Thymus (tissue), 11 donors: ENCODE data around the gene CDCA3. TPM values are rescaled to one million over a fixed set of nuclear protein-coding genes. Genes with fewer than 3 reads are reported as not detected.
"Not testable (repeated sequence)": the region's sequence is repeated elsewhere in the genome, so short reads cannot be mapped to it uniquely, and the experiment has no call there.

Experiments used
- DNase-seq, 9 donors: peaks; one replicate each; pipeline ENCODE4 v3.0.0-alpha.2; 2013; ENCODE audit warnings: low spot score in 9 of 9, low read depth in 6 of 9, missing footprints in 1 of 9
- H3K27ac ChIP-seq, 2 donors: one replicate each; pipeline ENCODE4 v1.5.1; 2013; ENCODE audit warnings: control low read depth in 1 of 2, low read depth in 1 of 2, low read length in 1 of 2, mild to moderate bottlenecking in 1 of 2, moderate library complexity in 1 of 2
- H3K27me3 ChIP-seq, 2 donors: one replicate each; pipeline ENCODE4 v1.5.1; 2013; ENCODE audit warnings: low read length in 1 of 2; ENCODE audit not compliant: control insufficient read depth in 2 of 2, insufficient read depth in 1 of 2
- H3K36me3 ChIP-seq, 2 donors: one replicate each; pipeline ENCODE4 v1.5.1; 2013; ENCODE audit warnings: low read length in 1 of 2, mild to moderate bottlenecking in 1 of 2, moderate library complexity in 1 of 2; ENCODE audit not compliant: control insufficient read depth in 2 of 2, insufficient read depth in 2 of 2
- H3K4me1 ChIP-seq, 2 donors: one replicate each; pipeline ENCODE4 v1.5.1; 2013; ENCODE audit warnings: low read length in 2 of 2; ENCODE audit not compliant: control insufficient read depth in 2 of 2, insufficient read depth in 2 of 2
- H3K4me3 ChIP-seq, 2 donors: one replicate each; pipeline ENCODE4 v1.5.1; 2013; ENCODE audit warnings: low read length in 2 of 2, control low read depth in 1 of 2, mild to moderate bottlenecking in 1 of 2
- H3K9me3 ChIP-seq, 2 donors: one replicate each; pipeline ENCODE4 v1.5.1; 2013; ENCODE audit warnings: low read length in 1 of 2, mild to moderate bottlenecking in 1 of 2; ENCODE audit not compliant: control insufficient read depth in 2 of 2, insufficient read depth in 1 of 2
- WGBS: extraction: QIAGEN DNeasy Blood & Tissue Kit; methylation state at CpG from one replicate; pipeline ENCODE4 v1.1.7; 2013; 5-methylcytosine and 5-hydroxymethylcytosine counted together
- polyA plus RNA-seq: library from polyadenylated mRNA; stranded (reverse); fragments of 200-250 nt; gene quantifications from one replicate; pipeline ENCODE4 v1.2.3, GENCODE V29; 2013
- total RNA-seq: library from RNA; stranded (reverse); fragments of 120-200 nt; gene quantifications from one replicate; pipeline ENCODE4 v1.2.4, GENCODE V29; 2013
- donor health status: healthy.

CDCA3 gene
- total and polyA plus RNA-seq, 2 donors: 5.9 to 44.3 TPM

- H3K4me1 ChIP-seq: peaks cover 8 to 19% of the 10 kb centered on the region in 2 donors
- peak; percentile 72 to 98 (median 95) for DNase-seq
- no peaks in the 10 kb centered on the region for H3K27me3 ChIP-seq
- no peaks in the 10 kb centered on the region for H3K36me3 ChIP-seq
- no peaks in the 10 kb centered on the region for H3K9me3 ChIP-seq
- H3K4me3 ChIP-seq: peak overlapping the region; percentile 59 to 80
- WGBS: 3% methylated on average over 68 of the region's 68 CpGs
- H3K27ac ChIP-seq: peak overlapping the region; percentile 94 to 96
These were observed 39.9 kb upstream of the CDCA3 start for GRCh38 chr12:6890789-6891645.

- not testable (repeated sequence) for H3K9me3 ChIP-seq, DNase-seq, H3K4me3 ChIP-seq, H3K27me3 ChIP-seq, H3K36me3 ChIP-seq
- H3K4me1 ChIP-seq: peaks cover 8 to 19% of the 10 kb centered on the region in 2 donors
- peak overlapping the region in 1 of 2 donors; percentile 90 for H3K27ac ChIP-seq
- 98% methylated on average over 21 of the region's 21 CpGs for WGBS
These were observed 38.9 kb upstream of the CDCA3 start for GRCh38 chr12:6889775-6890573.

- not testable (repeated sequence) for H3K27me3 ChIP-seq, DNase-seq, H3K9me3 ChIP-seq, H3K4me3 ChIP-seq, H3K27ac ChIP-seq
- 94% methylated on average over 7 of the region's 7 CpGs for WGBS
- peaks cover 8 to 19% of the 10 kb centered on the region in 2 donors for H3K4me1 ChIP-seq
- peaks cover 6 to 14% of the 10 kb centered on the region in 2 donors for H3K36me3 ChIP-seq
These were observed 37.7 kb upstream of the CDCA3 start for GRCh38 chr12:6888794-6889193.

GRCh38 chr12:6888360-6888759 is 37.3 kb upstream of the CDCA3 start:
- Histone ChIP-seq H3K4me3 (no peak overlapping the region), H3K27me3 (no peaks in the 10 kb centered on the region), H3K4me1 (peaks cover 8 to 19% of the 10 kb centered on the region in 2 donors), H3K27ac (no peak overlapping the region), H3K36me3 (peaks cover 9 to 18% of the 10 kb centered on the region in 2 donors), H3K9me3 (no peaks in the 10 kb centered on the region)
- WGBS: 98% methylated on average over 2 of the region's 2 CpGs
- DNase-seq: no peak

- no peak for DNase-seq
- 95% methylated on average over 8 of the region's 8 CpGs for WGBS
- H3K9me3 ChIP-seq: no peaks in the 10 kb centered on the region
- no peak overlapping the region for H3K4me3 ChIP-seq
- H3K4me1 ChIP-seq: peaks cover 8 to 19% of the 10 kb centered on the region in 2 donors
- H3K27ac ChIP-seq: no peak overlapping the region
- peaks cover 9 to 19% of the 10 kb centered on the region in 2 donors for H3K36me3 ChIP-seq
- no peaks in the 10 kb centered on the region for H3K27me3 ChIP-seq
These were observed 36.4 kb upstream of the CDCA3 start for GRCh38 chr12:6887460-6887859.

- H3K9me3 ChIP-seq, DNase-seq, H3K27ac ChIP-seq, H3K4me3 ChIP-seq, H3K27me3 ChIP-seq: not testable (repeated sequence)
- Histone ChIP-seq H3K4me1 (peaks cover 4 to 10% of the 10 kb centered on the region in 2 donors), H3K36me3 (peaks cover 9 to 19% of the 10 kb centered on the region in 2 donors)
- 81% methylated on average over 12 of the region's 15 CpGs for WGBS
These were observed 35.3 kb upstream of the CDCA3 start for GRCh38 chr12:6886206-6886999.

- WGBS: 94% methylated on average over 22 of the region's 22 CpGs
- H3K27ac ChIP-seq: no peak overlapping the region
- no peaks in the 10 kb centered on the region for H3K27me3 ChIP-seq
- no peak for DNase-seq
- no peak overlapping the region for H3K4me3 ChIP-seq
- peaks cover 9 to 19% of the 10 kb centered on the region in 2 donors for H3K36me3 ChIP-seq
- H3K4me1 ChIP-seq: no peaks in the 10 kb centered on the region
- H3K9me3 ChIP-seq: no peaks in the 10 kb centered on the region
These were observed 33.5 kb upstream of the CDCA3 start for GRCh38 chr12:6884539-6884938.

GRCh38 chr12:6883683-6884082 is 32.6 kb upstream of the CDCA3 start:
- Histone ChIP-seq H3K4me1 (no peaks in the 10 kb centered on the region), H3K36me3 (peaks cover 9 to 19% of the 10 kb centered on the region in 2 donors), H3K9me3 (no peaks in the 10 kb centered on the region), H3K27ac (no peak overlapping the region), H3K4me3 (no peak overlapping the region), H3K27me3 (no peaks in the 10 kb centered on the region)
- 98% methylated on average over 11 of the region's 11 CpGs for WGBS
- DNase-seq: no peak
